Neutrophil (primary cell): ENCODE measurements around the gene ANO2.

Experiments
- H3K27ac ChIP-seq: fragments of 200-600 bp; sonication (generic); 2 replicates; pipeline ENCODE4 v1.5.1; 2016; ENCODE audit warnings: mild to moderate bottlenecking, moderate library complexity
- H3K27me3 ChIP-seq: fragments of 200-600 bp; sonication (generic); 2 replicates; pipeline ENCODE4 v1.6.0; 2016; ENCODE audit warnings: mild to moderate bottlenecking
- H3K36me3 ChIP-seq: fragments of 200-600 bp; sonication (generic); 2 replicates; pipeline ENCODE4 v1.5.1; 2017
- H3K4me1 ChIP-seq, 2 experiments: fragments of 200-600 bp in 1 of 2; sonication (generic) in 1 of 2; 1 replicate in 1 of 2; 2 replicates in 1 of 2; pipeline versions ENCODE4 v1.5.1 to v1.6.1; 2013 to 2016; ENCODE audit warnings: low read depth in 1 of 2, low read length in 1 of 2, mild to moderate bottlenecking in 1 of 2, moderate library complexity in 1 of 2; ENCODE audit not compliant: control insufficient read depth in 1 of 2, insufficient read depth in 1 of 2
- H3K4me3 ChIP-seq, 2 experiments: fragments of 200-600 bp in 1 of 2; sonication (generic) in 1 of 2; 1 replicate in 1 of 2; 2 replicates in 1 of 2; pipeline ENCODE4 v1.5.1; 2013 to 2016; ENCODE audit warnings: low read depth in 1 of 2, low read length in 1 of 2, mild to moderate bottlenecking in 1 of 2, moderate library complexity in 1 of 2
- H3K9me3 ChIP-seq: fragments of 200-600 bp; sonication (generic); 2 replicates; pipeline ENCODE4 v1.5.1; 2016
- CTCF ChIP-seq: fragments of 200-600 bp; sonication (generic); IDR thresholded peaks from 2 replicates; pipeline ENCODE4 v1.5.1; 2016; ENCODE audit warnings: antibody characterized with exemption

The ANO2 gene

GRCh38 chr12:5948696-5949095, 3.6 kb upstream of the ANO2 start:
- Histone ChIP-seq H3K27me3 (peaks cover 70% of the 10 kb centered on the region), H3K9me3 (no peaks in the 10 kb centered on the region), H3K36me3 (no peaks in the 10 kb centered on the region), H3K4me3 (no peak overlapping the region), H3K27ac (no peak overlapping the region), H3K4me1 (no peaks in the 10 kb centered on the region)
- TF ChIP-seq CTCF: no peak

GRCh38 chr12:5947006-5947405, 1.9 kb upstream of the ANO2 start:
- Histone ChIP-seq H3K9me3 (no peaks in the 10 kb centered on the region), H3K4me1 (no peaks in the 10 kb centered on the region), H3K27me3 (peaks cover 87% of the 10 kb centered on the region), H3K27ac (no peak overlapping the region), H3K4me3 (no peak overlapping the region), H3K36me3 (no peaks in the 10 kb centered on the region)
- no peak for TF ChIP-seq CTCF

- H3K36me3 ChIP-seq: no peaks in the 10 kb centered on the region
- peaks cover 89% of the 10 kb centered on the region for H3K27me3 ChIP-seq
- no peaks in the 10 kb centered on the region for H3K4me1 ChIP-seq
- no peak overlapping the region for H3K4me3 ChIP-seq
- no peaks in the 10 kb centered on the region for H3K9me3 ChIP-seq
- no peak overlapping the region for H3K27ac ChIP-seq
- TF ChIP-seq CTCF: no peak
Observed at GRCh38 chr12:5946388-5946787, 1.3 kb upstream of the ANO2 start.

- H3K4me3 ChIP-seq: no peak overlapping the region
Observed at GRCh38 chr12:5944688-5945070, 380 bp downstream of the ANO2 start.

GRCh38 chr12:5944053-5944452, 1.0 kb downstream of the ANO2 start:
- Histone ChIP-seq H3K9me3 (no peaks in the 10 kb centered on the region), H3K36me3 (no peaks in the 10 kb centered on the region), H3K27ac (no peak overlapping the region), H3K27me3 (peaks cover 85% of the 10 kb centered on the region), H3K4me1 (no peaks in the 10 kb centered on the region), H3K4me3 (no peak overlapping the region)
- no peak for TF ChIP-seq CTCF

More at GRCh38 chr12:5944688-5945070, 380 bp downstream of the ANO2 start:
- H3K36me3 ChIP-seq: no peaks in the 10 kb centered on the region
- H3K27me3 ChIP-seq: peaks cover 92% of the 10 kb centered on the region
- no peak overlapping the region for H3K27ac ChIP-seq
- no peaks in the 10 kb centered on the region for H3K4me1 ChIP-seq
- no peaks in the 10 kb centered on the region for H3K9me3 ChIP-seq
- no peak for TF ChIP-seq CTCF

GRCh38 chr12:5941907-5942306, 3.2 kb downstream of the ANO2 start:
- H3K36me3 ChIP-seq: no peaks in the 10 kb centered on the region
- peaks cover 75% of the 10 kb centered on the region for H3K27me3 ChIP-seq
- H3K4me3 ChIP-seq: no peak overlapping the region
- no peak for TF ChIP-seq CTCF
- H3K9me3 ChIP-seq: no peaks in the 10 kb centered on the region
- no peaks in the 10 kb centered on the region for H3K4me1 ChIP-seq
- H3K27ac ChIP-seq: no peak overlapping the region
